Common myeloid progenitor, CD34-positive (primary cell): ENCODE data around the gene KCNQ5.

Experiments used
- CTCF ChIA-PET: fragments of 350-600 bp; sonication (Branson Sonifier 250); formaldehyde crosslinking; loops from one replicate; lab custom pipeline; 2021; ENCODE audit warnings: antibody characterized with exemption; lab: Charles Lee
- POLR2A ChIA-PET: fragments of 350-600 bp; sonication (Branson Sonifier 250); formaldehyde crosslinking; loops from one replicate; lab custom pipeline; 2021; ENCODE audit warnings: antibody characterized with exemption; lab: Charles Lee
- DNase-seq, 3 donors: peaks; one replicate each; pipeline versions ENCODE4 v3.0.0 to v3.0.0-alpha.2; 2013
- H3K27ac ChIP-seq, 2 experiments: 1 replicate in 1 of 2; 2 replicates in 1 of 2; pipeline ENCODE4 v1.7.0; 2013; ENCODE audit warnings: inconsistent platforms in 2 of 2, low read length in 2 of 2, mild to moderate bottlenecking in 2 of 2, low read depth in 1 of 2, moderate library complexity in 1 of 2; ENCODE audit not compliant: severe bottlenecking in 2 of 2, insufficient read depth in 1 of 2, poor library complexity in 1 of 2
- H3K27me3 ChIP-seq, 5 experiments: replicated peaks in 2 of 5; 1 replicate in 3 of 5; 2 replicates in 2 of 5; pipeline versions ENCODE4 v1.6.1 to v1.7.0; 2013; ENCODE audit warnings: low read length in 4 of 5, mild to moderate bottlenecking in 2 of 5, moderate library complexity in 2 of 5, inconsistent platforms in 1 of 5; ENCODE audit not compliant: insufficient read depth in 5 of 5, control insufficient read depth in 4 of 5
- H3K36me3 ChIP-seq, 4 experiments: 1 replicate in 2 of 4; 2 replicates in 2 of 4; pipeline versions ENCODE4 v1.6.1 to v1.7.0; 2013; ENCODE audit warnings: low read length in 3 of 4, control low read depth in 1 of 4, mild to moderate bottlenecking in 1 of 4; ENCODE audit not compliant: control insufficient read depth in 4 of 4, insufficient read depth in 4 of 4
- H3K4me1 ChIP-seq, 4 experiments: 1 replicate in 3 of 4; 2 replicates in 1 of 4; pipeline versions ENCODE4 v1.6.1 to v1.7.1; 2013; ENCODE audit warnings: low read length in 3 of 4, mild to moderate bottlenecking in 3 of 4, control low read depth in 1 of 4, inconsistent platforms in 1 of 4, moderate library complexity in 1 of 4; ENCODE audit not compliant: control insufficient read depth in 4 of 4, insufficient read depth in 4 of 4; ENCODE audit errors: control extremely low read depth in 1 of 4
- H3K4me3 ChIP-seq, 7 experiments: 1 replicate in 4 of 7; 2 replicates in 3 of 7; pipeline versions ENCODE4 v1.5.1 to v1.7.0; 2013; ENCODE audit warnings: mild to moderate bottlenecking in 7 of 7, low read length in 6 of 7, moderate library complexity in 6 of 7, inconsistent platforms in 2 of 7, low read depth in 2 of 7, control low read depth in 1 of 7; ENCODE audit not compliant: insufficient read depth in 4 of 7, control insufficient read depth in 1 of 7; ENCODE audit errors: extremely low read depth in 1 of 7
- H3K9me3 ChIP-seq, 5 experiments: 1 replicate in 4 of 5; 2 replicates in 1 of 5; pipeline versions ENCODE4 v1.6.1 to v1.7.1; 2013; ENCODE audit warnings: low read length in 4 of 5, mild to moderate bottlenecking in 2 of 5, inconsistent platforms in 1 of 5, low read depth in 1 of 5, moderate library complexity in 1 of 5; ENCODE audit not compliant: control insufficient read depth in 4 of 5, insufficient read depth in 2 of 5; ENCODE audit errors: control extremely low read depth in 1 of 5
- WGBS: methylation state at CpG from one replicate; pipeline ENCODE4 v1.1.5; 2013; ENCODE audit not compliant: insufficient coverage; 5-methylcytosine and 5-hydroxymethylcytosine counted together

Gene KCNQ5

DNA sequence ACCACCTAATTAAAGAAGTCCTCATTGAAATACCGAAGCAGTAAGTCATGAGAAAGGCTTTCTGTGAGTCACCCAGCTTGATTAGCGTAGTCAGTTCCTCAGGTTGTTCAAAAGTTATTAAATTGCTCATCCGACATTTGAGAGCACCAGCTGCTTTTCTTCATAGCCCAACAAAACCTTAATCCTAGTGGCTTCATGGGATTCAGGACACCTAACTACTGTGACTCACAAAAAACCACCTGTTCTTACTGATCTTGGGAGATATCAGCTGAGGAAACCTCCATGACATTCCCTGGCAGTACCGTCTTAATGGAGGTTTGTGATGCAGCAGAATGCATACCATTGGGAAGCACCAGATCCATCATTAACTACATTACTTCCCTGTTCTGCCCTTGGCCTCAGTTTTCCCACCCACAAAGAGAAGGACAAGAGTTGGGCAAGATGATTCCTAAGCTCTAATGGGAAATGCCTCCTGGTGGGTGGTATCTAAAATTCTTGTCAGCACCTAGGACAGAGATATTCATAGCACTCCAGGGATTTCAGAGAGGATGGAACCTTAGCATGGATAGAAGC lies 499.6 kb downstream of the KCNQ5 start:
- Histone ChIP-seq H3K36me3 (peaks cover 4 to 38% (median 10%) of the 10 kb centered on the region in 4 experiments), H3K4me1 (no peaks in the 10 kb centered on the region), H3K4me3 (no peak overlapping the region), H3K27me3 (no peaks in the 10 kb centered on the region), H3K27ac (no peak overlapping the region), H3K9me3 (no peaks in the 10 kb centered on the region)
- 100% methylated on average over 3 of the region's 4 CpGs for WGBS
- ChIA-PET CTCF (interaction anchor here (1.1 kb wide), 1 partner anchor 502 kb away, joined by 4 read pairs; no protein-coding TSS in a partner anchor), POLR2A (interaction anchor here (0.5 kb wide), 1 partner anchor 328 kb away, joined by 4 read pairs; no protein-coding TSS in a partner anchor)
- DNase-seq = no peak

DNA sequence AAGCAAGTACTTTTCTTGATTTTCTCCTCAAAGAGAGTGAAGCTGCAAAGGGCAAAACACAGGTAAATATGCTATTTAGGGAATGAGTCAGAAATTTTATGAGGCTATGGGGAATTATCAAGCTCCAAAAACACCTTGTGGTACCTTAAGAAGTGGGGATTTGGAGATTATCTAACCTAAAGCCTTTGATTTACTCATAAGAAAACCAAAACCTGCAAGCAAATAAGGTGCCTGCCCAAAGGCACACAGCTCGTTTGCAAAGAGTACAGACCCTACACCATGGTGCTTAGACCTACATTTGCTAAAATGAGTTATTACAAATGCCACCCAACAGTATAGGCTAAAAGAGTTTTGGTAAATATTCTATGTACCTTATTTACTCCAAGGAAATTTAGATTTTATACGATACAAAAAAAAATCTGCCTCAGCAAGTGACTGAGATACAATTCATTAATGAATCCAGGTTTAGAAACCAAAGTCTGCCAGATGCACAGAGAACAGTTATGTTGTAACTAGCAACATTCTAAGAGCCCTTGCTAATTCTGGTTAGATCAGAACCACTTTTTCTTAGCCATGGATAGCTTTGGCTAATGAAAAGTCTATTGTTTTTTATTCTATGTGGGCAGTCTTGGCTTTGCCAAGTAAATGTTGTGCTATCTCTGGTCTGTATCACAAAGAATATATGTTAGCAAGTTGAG lies 501.9 kb downstream of the KCNQ5 start:
- H3K9me3 ChIP-seq = no peaks in the 10 kb centered on the region
- ChIA-PET POLR2A (interaction anchor here (0.7 kb wide), 1 partner anchor 191 kb away, joined by 3 read pairs; no protein-coding TSS in a partner anchor), CTCF (no interaction called here)
- H3K36me3 ChIP-seq = peaks cover 4 to 28% (median 10%) of the 10 kb centered on the region in 4 experiments
- H3K27ac ChIP-seq = no peak overlapping the region
- 100% methylated on average over 1 of the region's 2 CpGs for WGBS
- H3K27me3 ChIP-seq = no peaks in the 10 kb centered on the region
- DNase-seq = no peak
- H3K4me3 ChIP-seq = no peak overlapping the region
- no peaks in the 10 kb centered on the region for H3K4me1 ChIP-seq

DNA sequence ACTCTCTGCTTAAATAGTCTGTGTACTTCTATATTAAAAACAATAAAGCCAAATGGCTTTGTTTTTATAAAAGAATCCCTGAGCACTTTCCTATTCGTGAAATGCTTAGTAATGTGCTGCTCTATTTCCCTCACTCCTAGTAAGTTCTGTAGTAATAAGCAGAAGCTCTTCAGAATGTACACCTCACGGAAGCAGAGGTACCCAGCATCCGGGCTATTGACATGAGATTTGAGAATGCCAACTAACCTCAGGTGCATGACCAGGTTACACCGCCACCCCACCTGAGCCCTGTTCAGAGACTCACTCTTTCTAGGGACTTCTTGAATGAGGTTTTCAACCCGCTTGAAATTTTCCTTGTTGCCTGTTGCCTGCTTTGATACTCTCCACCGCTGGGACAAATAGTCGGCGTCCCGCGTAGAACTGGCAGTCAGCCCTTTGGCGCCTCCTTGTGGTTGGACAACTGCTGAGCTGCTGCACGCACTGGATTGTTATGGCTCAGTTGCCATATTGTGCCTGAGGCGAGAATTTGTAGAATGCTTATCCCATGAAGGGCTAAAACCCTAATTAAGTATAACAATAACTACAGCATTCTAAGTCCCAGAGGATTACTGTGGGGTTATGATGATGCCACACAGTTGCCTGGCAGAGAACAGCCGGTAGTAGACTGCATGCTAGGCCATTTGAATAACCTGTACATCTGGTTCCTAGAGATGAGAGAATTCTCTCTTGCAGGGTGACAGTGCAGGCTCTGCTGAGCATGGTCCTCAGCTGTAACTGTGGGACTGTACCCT lies 508.0 kb downstream of the KCNQ5 start:
- POLR2A ChIA-PET = no interaction called here
- CTCF ChIA-PET = interaction anchor here (0.7 to 11.7 kb wide), 20 partner anchors 9 to 720 kb away, joined by 3 to 173 read pairs (median 5); partner anchors contain the start of gene KCNQ5
- Histone ChIP-seq H3K27ac (no peak overlapping the region), H3K36me3 (peaks cover 3 to 17% (median 7%) of the 10 kb centered on the region in 4 experiments), H3K9me3 (no peaks in the 10 kb centered on the region), H3K4me3 (peak overlapping the region in 4 of 7 experiments; percentile 16 to 64 (median 44)), H3K27me3 (no peaks in the 10 kb centered on the region), H3K4me1 (peaks cover 0 to 2% (median 0%) of the 10 kb centered on the region in 4 experiments)
- DNase-seq = peak; percentile 73 to 85 (median 83)
- 29% methylated on average over 13 of the region's 14 CpGs for WGBS

DNA sequence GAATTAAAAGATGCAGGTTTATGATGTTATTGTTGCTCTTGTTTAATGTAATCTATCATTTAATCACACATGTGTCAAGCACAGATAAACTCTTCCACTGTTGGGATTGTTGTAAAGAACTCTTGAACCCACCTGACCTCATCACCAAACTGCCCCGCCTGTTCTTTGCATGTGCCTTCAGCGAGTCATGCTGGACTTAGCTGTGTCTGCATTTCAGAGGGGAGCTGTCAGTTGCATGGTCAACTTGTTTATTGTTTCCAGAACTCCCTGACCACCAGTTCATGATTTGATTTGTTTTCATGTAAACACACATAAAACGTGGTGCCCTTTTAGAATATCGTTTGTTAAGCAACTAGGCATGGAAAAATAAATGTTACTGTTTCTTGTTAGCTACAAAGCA lies 509.8 kb downstream of the KCNQ5 start:
- WGBS = 100% methylated on average over 2 of the region's 4 CpGs
- DNase-seq = no peak

DNA sequence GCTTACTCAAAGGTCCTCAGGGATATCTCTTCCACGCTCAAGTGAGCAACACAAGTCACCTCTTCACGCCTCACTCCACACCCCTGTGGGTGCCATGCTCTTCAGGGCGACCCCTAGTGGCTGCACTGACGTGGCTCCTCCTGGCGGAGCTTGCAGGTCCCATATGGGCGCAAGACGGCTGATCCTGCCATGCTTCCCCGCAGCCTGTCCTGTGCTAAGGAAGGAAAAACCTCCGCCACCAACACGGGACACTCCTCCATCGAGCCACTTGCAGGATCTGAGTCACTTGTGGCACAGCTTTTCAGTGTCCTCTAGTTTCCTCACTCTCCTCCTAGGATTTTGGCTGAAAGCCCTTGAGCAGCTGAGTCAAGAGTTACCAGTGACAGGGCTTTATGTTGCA lies 512.7 kb downstream of the KCNQ5 start:
- Histone ChIP-seq H3K27ac (no peak overlapping the region), H3K36me3 (peaks cover 0 to 26% (median 9%) of the 10 kb centered on the region in 4 experiments), H3K9me3 (no peaks in the 10 kb centered on the region), H3K27me3 (no peaks in the 10 kb centered on the region), H3K4me1 (peaks cover 0 to 2% (median 0%) of the 10 kb centered on the region in 4 experiments), H3K4me3 (no peak overlapping the region)
- DNase-seq = peak in 1 of 3 donors; percentile 4
- POLR2A ChIA-PET = no interaction called here
- CTCF ChIA-PET = interaction anchor here (0.8 to 11.7 kb wide), 5 partner anchors 8 to 723 kb away, joined by 3 to 173 read pairs (median 5); partner anchors contain the start of gene KCNQ5
- 96% methylated on average over 10 of the region's 11 CpGs for WGBS

More for the DNA sequence above, 509.8 kb downstream of the KCNQ5 start:
- POLR2A ChIA-PET = no interaction called here
- CTCF ChIA-PET = interaction anchor here (0.7 to 11.7 kb wide), 8 partner anchors 10 to 965 kb away, joined by 3 to 173 read pairs (median 5); partner anchors contain the start of gene KCNQ5
- Histone ChIP-seq H3K27ac (no peak overlapping the region), H3K9me3 (no peaks in the 10 kb centered on the region), H3K4me1 (peaks cover 0 to 2% (median 0%) of the 10 kb centered on the region in 4 experiments), H3K4me3 (no peak overlapping the region), H3K36me3 (peaks cover 0 to 18% (median 9%) of the 10 kb centered on the region in 4 experiments), H3K27me3 (no peaks in the 10 kb centered on the region)

DNA sequence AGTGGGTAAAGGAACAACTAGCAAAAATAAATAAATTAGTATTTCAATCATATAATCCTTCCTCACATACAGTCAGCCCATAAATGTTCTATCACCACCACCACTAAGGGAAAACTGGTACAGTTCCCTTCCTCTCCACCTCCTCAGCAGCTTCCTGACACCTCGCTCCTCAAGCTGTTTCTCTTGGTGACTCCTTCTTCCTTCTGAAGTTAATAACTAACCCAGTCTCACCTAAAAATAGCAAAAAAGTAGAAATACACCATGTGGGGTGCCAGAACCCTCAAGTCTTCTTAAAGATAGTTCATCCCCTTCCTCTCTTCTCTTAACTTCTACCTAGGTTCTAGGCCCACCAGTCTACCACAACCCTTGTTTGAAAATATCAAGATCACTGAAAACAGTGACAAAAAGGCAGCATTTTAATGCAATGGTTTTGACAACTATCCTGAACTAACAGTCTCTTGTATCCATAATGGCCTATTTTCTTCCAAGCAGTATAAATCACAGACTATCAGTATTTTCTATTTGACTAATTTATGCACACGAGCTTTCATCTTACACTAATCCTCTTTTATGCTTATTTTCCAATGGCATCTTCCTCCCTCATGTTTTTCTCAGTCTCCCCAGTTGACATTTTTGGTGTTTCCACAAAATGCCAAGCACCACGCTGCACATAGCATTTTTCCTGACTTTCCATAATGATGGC lies 518.0 kb downstream of the KCNQ5 start:
- ChIA-PET POLR2A (no interaction called here), CTCF (interaction anchor here (2.8 kb wide), 1 partner anchor 10 kb away, joined by 7 read pairs; no protein-coding TSS in a partner anchor)
- DNase-seq = no peak
- no peaks in the 10 kb centered on the region for H3K27me3 ChIP-seq
- H3K4me3 ChIP-seq = no peak overlapping the region
- H3K36me3 ChIP-seq = peaks cover 0 to 19% (median 5%) of the 10 kb centered on the region in 4 experiments
- H3K4me1 ChIP-seq = no peaks in the 10 kb centered on the region
- H3K27ac ChIP-seq = no peak overlapping the region
- no peaks in the 10 kb centered on the region for H3K9me3 ChIP-seq
- 92% methylated on average over 2 of the region's 3 CpGs for WGBS
